ENCODE measurements around the gene SAG.
"Not testable (repeated sequence)": the region's sequence is repeated elsewhere in the genome, so short reads cannot be mapped to it uniquely, and the experiment has no call there.

SAG gene

DNA sequence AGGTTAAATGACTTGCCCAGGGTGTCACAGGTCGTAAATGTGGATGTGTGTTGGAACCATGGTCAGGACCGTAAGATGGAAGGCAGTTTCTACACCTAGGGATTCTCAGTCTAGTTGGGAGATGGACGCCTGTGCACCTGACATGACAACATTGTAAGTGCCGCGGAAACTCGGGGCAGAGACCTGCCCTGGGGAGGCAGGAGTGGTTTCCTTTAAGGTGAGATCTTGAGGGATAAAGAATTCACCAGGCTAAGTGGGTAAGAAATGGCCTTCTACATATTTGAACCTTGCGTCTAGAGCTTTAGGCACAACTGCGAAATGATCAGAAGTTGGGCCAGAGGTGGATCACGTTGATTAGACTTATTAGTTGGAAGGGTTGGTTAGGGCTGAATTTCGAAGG lies 48.3 kb downstream of the SAG start:
- DNase-seq (ENCODE audit: low spot score): no peak

DNA sequence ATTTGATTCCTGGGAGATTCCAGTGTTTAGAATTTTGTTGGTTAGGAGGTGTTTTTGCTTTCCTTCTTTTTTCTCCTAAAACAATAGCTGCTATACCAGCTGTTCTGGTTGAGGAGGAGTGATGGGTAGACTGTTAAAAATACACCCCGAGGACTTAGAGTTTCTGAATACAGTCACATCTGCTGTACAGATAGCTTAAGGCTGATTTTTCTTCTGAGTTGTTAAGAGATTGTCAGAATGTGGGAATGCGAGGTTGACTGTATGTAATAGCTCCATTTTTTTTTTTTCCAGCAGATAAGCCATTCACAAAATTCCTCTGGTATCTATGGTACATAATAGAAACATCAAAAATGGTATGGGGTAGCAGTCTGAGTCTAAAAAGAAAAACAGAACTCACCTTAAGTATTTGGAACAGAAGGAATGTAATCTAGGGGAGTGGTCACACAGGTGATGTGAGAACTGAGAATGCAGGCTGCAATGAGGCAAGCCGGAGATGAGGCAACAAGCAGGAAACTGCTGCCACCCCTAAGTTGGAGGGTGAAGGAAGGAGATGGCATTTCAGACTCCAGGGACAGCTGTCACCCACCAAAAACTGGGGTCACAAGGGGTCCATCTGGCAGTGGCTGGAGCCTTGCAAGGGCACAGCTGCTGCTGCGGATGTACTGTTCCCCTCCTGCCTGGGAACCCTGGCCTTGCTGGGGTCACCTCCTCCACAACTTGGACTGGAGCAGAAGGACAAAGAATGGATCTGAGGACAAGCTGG lies 49.1 kb downstream of the SAG start:
- DNase-seq (ENCODE audit: low spot score): no peak

DNA sequence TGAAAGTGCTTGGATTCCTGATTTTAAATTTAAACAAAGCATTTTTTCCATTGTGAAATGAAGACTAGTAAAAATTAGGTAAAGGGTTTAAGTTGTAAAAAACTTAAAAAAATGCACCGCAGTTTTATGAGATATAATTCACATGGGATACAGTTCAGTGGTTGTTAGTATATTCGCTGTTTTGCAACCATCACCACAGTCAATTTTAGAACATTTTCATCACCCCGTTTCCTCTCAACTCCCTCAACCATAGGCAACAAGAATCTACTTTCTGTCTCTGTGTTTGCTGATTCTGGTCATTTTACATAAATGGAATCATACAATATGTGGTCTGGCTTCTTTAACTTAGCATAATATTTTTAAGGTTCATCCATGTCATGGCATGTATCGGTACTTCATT lies 50.7 kb downstream of the SAG start:
- DNase-seq (ENCODE audit: low spot score): no peak

DNA sequence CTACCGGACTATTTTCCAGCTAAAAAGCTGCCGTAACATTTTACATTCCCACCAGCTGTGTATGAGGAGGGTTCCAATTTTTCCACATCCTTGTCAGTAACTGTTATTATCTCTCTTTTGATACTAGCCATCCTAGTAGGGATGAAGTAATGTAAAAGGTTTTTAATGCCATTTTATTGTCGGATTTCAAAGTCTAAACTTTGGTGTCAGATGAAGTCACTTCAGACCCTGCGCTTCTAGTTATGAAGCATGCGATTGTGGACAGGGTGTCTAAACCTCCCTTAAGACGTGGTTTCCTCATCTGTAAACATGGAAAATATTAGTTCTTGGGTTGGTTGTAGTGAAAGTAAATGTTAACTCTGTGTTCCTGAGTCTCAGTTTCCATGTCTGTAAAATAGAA lies 51.3 kb downstream of the SAG start:
- DNase-seq (ENCODE audit: low spot score): no peak

DNA sequence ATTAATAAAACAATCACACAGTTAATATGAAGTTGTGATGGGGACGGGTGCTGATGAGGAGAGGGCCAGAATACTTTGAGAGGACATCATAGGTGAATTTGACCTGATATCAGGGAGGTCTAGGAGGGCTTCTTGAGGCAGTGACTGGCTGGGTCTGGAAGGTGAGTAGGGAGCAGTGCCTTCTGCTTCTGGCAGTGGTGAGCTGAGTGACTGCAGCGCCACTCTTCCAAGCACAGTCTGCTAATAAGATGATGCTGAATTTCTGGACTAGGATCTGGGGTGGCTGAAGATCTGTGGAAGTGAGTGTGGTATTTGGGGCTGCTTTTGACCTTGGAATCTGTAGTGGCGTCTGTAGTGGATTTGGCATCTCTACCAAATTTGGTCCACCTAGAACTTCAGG lies 52.2 kb downstream of the SAG start:
- no peak for DNase-seq (ENCODE audit: low spot score)

DNA sequence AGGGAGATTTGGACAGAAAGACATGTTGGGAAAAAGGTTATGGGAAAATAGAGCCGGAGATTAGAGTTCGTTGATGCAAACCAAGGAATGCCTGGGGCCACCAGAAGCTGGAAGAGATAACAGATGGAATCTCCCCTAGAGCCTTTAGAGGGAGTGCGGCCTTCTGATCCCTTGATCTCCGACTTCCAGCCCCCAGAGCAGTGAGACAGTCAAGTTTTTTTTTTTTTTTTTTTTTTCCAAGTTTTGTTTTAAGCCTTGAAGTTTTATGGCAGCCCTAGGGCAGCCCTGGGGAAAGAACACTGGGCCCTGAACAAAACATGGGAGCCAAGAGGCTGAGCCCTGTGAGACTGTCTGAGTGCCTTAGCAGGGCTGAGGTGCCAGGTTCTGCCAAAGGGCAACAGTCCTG lies 53.2 kb downstream of the SAG start:
- no peak for DNase-seq (ENCODE audit: low spot score)

DNA sequence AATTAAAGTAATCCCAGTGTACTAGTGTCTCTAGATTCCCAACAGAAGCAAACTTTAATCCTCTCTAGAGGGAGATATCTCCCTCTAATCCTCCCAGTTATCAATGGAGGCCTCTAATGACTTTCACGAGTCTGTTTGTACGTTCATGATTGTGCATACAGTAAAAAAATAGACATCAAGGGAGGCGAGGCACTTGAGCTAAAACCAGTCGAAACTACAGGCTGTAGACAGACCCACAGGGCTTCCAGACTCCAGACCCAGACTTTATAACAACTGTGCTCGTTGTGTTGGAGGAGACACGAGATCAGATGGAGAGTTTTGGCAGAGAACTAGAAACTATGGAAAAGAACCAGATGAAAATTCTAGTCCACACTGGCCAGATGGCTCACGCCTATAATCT lies 53.7 kb downstream of the SAG start:
- no peak for DNase-seq (ENCODE audit: low spot score)

DNA sequence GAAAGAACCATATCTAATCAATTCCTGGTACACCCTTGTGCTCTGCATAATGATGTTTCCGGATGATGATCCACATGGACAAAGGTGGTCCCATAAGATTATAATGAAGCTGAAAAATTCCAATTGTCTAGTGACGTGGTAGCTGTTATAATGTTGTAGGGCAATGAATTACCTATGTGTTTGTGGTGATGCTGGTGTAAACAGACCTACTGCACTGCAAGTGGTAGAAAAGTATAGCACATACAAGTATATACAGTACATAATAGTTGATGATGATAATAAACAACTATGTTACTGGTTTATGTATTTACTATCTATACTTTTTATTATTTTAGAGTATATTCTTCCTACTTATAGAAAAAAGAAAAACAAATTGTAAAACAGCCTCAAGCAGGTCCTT lies 55.1 kb downstream of the SAG start:
- no peak for DNase-seq (ENCODE audit: low spot score)

DNA sequence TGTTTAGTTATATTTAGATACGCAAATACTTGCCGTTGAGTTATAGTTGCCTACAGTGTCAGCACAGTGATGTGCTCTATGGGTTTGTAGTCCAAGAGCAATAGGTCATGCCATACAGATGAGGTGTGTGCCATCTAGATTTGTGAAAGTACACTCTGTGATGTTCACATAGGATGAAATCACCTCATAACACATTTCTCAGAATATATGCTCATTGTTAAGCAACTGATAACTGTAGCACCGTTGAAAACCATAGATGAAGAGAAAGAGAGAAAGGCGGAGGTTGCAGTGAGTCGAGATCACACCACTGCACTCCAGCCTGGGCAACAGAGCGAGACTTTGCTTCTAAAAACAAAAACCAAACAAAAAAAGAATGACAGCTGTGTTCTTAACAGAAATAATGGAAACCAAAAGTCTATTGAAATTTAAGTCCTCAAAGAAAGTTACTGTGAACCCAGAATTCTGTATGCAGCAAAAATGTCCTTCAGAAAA lies 56.2 kb downstream of the SAG start:
- DNase-seq (ENCODE audit: low spot score): no peak

DNA sequence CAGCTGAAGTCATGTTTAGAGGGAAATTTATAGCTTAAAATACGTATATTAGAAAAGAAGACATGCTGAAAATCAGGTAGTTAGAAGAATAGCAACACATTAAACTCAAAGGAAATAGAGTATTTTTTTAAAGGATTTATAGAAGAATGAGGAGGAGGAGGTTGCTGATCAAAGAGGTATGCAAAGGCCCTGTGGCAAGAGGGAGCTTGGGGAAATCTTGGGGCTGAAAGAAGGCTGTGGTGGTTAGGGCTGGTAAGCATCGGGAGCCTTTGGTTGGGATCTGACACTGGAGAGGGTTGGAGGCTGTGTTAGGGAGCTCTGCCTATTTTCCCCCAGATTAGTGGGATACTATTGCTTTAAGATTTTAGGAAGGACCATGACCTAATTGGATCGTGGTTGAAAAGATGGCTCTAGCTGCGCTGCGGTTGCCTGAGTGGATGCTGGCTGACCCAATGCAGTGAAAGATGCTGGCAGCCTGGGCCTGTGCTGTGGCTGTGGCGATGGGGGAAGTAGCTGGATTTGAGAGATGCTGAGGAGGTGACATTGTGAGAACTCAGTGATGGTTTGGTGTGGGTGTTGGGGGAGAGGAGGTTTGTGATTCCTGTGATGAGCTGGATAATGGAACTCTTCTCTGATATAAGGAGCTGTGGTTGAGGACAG lies 58.4 kb downstream of the SAG start:
- DNase-seq (ENCODE audit: low spot score): no peak

DNA sequence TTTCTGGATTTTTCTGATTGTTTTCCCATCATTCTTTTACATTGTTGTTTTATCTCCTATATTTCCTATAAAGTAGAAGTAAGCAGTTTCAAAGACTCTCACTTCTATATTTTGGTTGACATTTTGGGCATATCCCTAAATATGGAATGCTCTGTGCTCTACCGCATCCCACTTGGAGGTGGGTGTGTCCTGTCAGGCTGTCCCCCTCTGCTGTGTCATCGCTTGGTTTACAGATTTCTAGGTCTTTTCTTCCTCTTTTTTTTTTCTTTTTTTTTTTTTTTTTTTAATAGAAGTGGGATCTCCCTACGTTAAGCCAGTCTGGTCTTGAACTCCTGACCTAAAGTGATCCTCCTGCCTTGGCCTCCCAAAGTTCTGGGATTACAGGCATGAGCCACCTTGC lies 60.0 kb downstream of the SAG start:
- DNase-seq (ENCODE audit: low spot score): no peak

DNA sequence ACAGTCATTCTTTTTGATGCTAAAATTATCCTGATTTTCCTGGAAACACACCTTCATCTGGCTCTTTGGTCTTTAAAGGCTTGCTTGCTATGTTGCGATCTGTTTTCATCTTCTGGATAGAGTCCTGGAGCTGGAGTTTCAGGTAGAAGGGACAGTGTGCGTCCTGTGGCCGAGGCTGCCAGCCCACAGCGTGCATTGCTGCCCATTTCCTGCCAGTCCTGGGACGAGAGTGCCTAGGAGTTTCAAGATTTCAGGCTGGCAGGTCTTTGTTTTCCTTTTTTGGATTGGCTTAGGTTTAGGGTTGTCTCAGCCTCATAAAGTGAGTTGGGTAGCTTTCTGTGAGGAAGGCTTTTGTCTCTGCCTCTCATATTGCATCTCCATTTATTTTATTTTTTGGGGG lies 61.1 kb downstream of the SAG start:
- DNase-seq (ENCODE audit: low spot score): no peak

DNA sequence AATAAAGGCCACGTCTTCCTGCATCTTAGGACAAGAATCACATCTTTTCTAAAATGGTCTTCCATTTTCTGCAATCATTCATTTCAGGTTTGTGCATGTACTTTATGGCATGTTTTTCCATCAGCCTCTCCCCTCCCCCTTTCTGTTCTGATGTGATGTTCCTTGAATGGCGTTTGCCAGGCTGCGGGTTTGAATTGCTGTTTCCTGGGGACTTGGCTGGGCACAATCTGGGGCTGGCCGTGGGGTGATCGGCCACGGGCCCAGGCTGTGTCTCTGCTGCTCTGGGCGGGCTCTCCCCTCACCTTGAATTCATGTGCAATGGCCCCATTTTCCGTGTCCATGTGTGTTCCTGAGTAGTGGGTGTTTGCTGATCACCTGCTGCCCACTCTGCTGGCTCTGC lies 61.8 kb downstream of the SAG start:
- DNase-seq (ENCODE audit: low spot score): no peak

DNA sequence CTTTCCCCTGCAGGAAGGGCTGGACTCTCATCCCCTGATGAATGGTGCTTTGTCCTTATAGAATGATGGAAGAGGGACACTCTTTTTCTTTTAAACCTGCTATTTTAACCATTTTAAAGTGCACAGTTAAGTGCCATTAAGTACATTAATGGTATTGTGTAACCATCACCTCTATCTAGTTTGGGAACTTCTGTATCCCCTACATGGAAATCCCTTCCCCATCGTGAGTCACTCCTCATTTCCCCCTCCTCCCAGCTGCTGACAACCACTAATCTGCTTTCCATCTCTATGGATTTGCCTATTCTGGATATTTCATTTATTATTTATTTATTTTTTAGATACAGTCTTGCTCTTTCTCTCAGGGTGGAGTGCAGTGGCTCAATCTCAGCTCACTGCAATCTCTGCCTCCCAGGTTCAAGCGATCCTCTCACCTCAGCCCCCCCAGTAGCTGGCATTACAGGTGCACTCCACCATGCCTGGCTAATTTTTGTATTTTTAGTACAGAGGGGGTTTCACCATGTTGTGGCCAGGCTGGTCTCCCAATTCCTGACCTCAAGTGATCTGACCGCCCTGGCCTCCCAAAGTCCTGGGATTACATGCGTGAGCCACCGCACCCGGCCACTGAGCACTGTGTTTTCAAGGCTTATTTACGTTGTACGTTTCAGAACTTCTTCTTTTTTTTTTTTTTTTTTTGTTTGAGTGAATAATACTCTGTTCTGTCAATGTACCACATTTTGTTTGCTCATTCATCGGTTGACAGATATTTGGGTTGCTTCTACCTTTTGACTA lies 62.5 kb downstream of the SAG start:
- DNase-seq (ENCODE audit: low spot score): no peak

DNA sequence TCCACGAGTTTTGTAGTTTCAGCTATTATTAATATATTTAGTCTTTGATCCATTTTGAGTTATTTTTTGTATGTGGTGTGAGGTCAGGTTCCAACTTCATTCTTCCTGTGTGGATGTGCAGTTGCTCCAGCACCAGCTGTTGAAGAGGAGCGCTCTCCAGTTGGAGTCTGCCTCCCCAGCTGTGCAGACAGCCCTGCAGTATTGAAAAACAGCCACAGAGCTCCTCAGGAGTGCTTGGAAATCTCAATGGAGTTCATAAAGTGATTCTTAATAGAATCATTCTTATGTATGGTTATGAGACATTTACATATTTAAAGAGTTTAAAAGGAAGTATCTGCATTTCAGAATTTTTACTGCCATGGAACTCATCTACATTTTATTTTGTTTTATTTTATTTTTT lies 64.0 kb downstream of the SAG start:
- DNase-seq (ENCODE audit: low spot score): no peak

DNA sequence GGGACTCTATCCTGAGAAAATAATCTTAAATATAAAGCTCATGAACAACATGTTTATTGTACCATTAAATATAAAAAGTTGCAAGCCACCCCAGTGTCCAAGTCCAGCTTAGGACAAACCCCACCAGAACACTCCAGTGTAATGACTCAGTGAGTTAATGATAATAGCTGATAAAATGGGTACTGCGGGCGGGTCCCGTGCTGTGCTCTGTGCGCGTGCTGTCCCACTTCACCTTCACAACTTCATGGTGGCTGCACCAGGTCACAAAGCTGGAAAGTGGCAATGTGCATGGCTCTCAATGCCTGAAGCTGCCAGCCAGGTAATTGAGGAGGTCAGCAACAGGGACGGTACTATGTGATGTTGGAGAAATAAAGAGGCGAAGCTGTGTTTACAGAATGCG lies 65.2 kb downstream of the SAG start:
- DNase-seq (ENCODE audit: low spot score): no peak

DNA sequence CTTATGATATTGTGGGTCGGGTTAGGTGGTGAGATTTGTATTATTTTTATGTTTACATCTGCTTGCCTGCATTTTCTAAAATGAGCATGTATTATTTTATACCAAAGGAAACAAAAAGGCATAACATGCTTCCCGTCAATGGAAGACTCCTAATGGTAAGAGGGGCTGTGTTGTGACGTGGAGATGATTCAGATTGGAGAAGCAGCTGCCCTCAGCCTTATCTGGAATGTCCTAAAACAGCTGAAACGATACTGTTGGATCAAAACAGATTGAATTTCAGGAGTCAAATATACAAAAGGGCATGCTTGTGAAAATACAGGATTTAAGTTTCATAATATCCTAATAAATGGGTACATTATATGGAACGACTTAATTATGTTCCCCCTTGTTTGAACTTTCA lies 65.7 kb downstream of the SAG start:
- DNase-seq (ENCODE audit: low spot score): no peak

DNA sequence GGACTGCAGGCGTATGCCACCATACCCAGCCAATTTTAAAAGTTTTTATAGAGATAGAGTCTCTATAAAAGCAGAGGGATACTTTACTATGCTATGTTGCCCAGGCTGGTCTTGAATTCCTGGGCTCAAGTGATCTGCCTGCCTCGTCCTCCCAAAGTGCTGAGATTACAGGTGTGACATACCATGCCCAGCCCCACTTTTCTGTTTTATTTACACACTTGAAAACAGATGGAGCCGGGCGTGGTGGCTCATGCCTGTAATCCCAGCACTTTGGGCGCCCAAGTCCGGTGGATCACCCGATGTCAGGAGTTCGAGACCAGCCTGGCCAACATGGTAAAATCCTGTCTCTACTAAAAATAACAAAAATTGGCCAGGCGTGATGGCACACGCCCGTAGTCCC lies 67.2 kb downstream of the SAG start:
- not testable (repeated sequence) for DNase-seq (ENCODE audit: low spot score)

DNA sequence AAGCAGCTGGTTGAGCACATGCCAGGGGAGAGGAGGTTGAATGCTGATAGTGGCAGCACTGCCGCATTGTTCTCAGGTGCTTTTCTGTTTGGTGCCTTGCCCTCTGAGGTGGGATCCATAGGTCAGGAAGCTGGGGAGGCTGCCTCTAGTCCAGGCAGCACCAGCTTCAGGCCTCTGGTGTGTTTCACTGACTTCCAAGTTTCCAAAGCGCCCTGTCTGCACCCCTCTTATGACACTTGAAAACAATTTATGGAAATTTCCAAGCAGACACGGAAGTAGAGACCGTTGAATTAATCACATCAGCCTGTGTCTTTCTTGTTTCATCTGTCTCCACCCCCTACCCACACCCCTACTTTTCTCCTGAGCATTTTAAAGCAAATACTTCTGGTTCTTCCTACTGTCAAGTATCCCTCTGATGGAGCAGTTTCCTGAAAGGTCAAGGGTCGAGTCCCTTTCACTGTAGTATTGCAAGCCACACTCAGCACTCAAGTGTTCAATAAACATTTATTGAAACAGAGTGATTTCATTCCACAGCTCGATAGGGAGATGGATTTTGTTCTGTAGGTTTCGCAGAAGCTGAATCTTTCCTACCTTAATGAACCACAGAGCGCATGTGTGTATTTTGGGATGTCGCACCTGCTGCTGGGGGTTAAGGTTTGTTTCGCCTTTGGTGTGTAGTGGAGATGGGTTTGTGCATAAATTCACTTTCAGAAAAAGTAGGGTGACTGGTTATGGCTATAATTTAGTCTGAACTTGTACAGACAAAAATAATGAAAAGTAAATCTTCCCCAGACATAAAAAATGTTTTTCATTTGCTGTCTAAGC lies 68.1 kb downstream of the SAG start:
- DNase-seq (ENCODE audit: low spot score): no peak

DNA sequence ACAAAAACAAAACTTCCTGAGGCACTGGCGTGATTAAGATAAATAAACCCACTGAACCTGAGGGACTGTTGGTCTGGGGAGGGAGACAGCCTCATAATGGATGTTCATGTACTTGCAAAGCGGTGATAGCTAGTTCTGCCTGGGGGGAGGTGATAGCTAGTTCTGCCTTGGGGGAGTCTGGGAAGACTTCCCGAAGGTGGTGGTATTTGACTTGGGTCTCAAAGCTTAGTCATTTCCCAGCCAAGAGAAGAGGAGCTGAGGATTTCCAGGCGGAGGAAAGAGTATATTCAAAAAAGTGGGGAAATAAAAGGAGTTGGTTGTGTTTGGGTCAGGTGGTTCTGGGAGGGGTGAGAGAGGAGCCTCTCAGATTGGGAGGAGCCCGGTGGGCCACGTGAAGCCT lies 71.4 kb downstream of the SAG start:
- no peak for DNase-seq (ENCODE audit: low spot score)

DNA sequence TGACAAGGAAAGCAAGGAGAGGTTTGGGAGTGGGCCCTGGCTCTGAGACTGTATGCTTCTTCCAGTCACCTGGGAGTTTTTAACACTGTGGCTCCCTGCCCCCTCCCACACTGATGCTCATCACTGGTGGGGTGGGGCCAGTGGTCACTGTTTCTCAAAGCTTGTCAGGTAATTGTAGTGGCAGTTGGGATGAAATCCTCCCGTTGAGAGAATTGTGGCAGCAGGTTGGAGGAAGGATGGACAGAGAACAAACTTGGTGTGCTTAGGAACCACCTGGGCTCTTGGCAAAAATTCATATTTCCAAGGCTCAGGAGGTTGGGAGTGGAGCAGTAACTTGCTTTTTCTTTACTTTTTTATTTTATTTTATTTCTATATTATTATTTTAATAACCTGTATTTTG lies 71.8 kb downstream of the SAG start:
- no peak for DNase-seq (ENCODE audit: low spot score)

Data from hematopoietic multipotent progenitor cell treated with erythropoietin and hydrocortisone succinate and interleukin-3 and kit ligand, for 17 days (in vitro differentiated cells).